Omental fat pad (tissue), 4 donors: ENCODE data around the gene SLC6A11. TPM values are rescaled to one million over a fixed set of nuclear protein-coding genes. Genes with fewer than 3 reads are reported as not detected.

ENCODE experiments used
- ATAC-seq: fragments of 150-250 bp; one replicate; pipeline ENCODE4 v1.9.1; 2016; ENCODE audit warnings: mild to moderate bottlenecking, moderate library complexity; ENCODE audit not compliant: low FRiP score
- DNase-seq: peaks from one replicate; pipeline ENCODE4 v3.0.0-alpha.2; 2019; ENCODE audit warnings: low spot score
- total RNA-seq, 4 donors: library from RNA; depleted of rRNA; stranded (reverse); fragments of >200 nt; gene quantifications; one replicate each; pipeline ENCODE4 v1.1.0, GENCODE V29; 2016
- TF ChIP-seq, protein P1 (sequence below), 3 donors: fragments of 450-650 bp; IDR thresholded peaks; one replicate each; pipeline ENCODE4 v1.5.1; 2016 to 2017; ENCODE audit warnings: antibody characterized with exemption in 3 of 3, mild to moderate bottlenecking in 3 of 3, moderate library complexity in 2 of 3

SLC6A11 gene
- total RNA-seq: under 1 TPM in 1 of 4 donors, not detected in 3; 0.09 TPM

DNA sequence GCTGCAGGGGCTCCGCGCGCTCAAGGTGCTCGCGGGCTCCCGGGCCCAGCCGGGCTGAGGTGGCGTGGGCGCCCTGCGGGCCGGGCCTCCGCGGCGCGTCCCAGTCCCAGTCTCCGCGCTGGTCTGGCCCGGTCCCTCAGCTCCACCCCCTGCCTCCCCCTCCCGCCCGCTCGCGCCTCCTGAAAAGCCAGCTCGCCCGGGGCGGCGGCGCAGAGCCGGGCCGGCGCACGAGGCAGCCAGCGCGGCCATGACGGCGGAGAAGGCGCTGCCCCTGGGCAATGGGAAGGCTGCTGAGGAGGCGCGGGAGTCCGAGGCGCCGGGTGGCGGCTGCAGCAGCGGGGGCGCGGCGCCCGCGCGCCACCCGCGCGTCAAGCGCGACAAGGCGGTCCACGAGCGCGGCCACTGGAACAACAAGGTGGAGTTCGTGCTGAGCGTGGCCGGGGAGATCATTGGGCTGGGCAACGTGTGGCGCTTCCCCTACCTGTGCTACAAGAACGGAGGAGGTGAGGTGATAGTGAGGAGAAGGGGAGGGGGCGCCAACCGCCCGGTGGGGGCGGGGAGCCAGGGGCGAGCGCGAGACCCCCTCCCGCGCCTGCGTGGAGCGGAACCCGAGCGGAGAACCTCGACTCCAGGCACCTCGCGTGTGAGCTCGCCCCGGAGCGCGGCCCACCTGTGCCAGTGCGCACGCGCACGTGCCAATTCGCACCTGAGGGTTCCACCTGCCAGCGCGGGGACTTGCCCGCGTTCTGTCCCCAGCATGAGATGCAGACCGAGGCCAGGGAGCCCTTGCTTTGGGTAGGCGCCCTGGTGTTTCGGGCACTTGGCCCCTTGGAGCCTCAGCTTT is at the start of gene SLC6A11:
Gene SLC6A11, plus strand, starts transcription at position 210 of the 844 bp plus-strand sequence. Its CDS starts 38 bp downstream, at position 248.
- TF ChIP-seq, protein P1, sequence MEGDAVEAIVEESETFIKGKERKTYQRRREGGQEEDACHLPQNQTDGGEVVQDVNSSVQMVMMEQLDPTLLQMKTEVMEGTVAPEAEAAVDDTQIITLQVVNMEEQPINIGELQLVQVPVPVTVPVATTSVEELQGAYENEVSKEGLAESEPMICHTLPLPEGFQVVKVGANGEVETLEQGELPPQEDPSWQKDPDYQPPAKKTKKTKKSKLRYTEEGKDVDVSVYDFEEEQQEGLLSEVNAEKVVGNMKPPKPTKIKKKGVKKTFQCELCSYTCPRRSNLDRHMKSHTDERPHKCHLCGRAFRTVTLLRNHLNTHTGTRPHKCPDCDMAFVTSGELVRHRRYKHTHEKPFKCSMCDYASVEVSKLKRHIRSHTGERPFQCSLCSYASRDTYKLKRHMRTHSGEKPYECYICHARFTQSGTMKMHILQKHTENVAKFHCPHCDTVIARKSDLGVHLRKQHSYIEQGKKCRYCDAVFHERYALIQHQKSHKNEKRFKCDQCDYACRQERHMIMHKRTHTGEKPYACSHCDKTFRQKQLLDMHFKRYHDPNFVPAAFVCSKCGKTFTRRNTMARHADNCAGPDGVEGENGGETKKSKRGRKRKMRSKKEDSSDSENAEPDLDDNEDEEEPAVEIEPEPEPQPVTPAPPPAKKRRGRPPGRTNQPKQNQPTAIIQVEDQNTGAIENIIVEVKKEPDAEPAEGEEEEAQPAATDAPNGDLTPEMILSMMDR (IDR thresholded peaks at IDR 0.05): no peak
- DNase-seq (no peak), ATAC-seq (peak; percentile 16)

DNA sequence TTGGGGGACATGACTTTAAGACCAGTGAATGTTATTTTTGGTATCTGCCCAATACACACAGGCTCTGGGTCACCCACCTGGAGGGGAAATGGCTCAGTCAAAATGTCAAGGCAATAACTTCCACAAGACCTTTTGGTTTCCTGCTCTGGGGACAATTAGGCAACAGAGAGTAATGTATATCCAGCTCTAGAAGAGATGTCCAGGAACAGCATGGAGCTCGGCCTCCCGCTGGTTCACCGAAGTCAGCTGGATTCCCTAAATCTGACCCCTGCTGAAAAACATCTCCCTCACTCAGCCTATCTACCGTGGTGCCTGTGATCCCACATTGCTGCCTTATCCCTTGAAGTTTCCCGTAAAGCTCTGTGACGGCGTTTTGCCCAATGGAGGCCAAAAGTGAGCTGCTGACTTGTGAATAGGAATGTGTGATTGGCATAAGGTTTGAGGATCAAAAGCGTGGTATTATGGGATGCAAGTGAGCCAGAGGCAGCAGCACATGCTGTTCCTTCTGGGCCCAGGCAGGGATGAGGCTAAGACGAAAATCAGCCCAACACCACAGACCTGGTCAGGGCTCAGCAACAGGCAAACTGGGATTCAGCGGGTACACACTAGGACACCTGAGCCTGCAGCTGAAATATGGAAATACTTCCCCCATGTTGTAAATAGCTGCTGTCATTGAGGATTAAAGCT is 47.2 kb upstream of the SLC6A11 start:
- DNase-seq (no peak), ATAC-seq (no peak)
- TF ChIP-seq, protein P1 (IDR thresholded peaks at IDR 0.05): no peak

DNA sequence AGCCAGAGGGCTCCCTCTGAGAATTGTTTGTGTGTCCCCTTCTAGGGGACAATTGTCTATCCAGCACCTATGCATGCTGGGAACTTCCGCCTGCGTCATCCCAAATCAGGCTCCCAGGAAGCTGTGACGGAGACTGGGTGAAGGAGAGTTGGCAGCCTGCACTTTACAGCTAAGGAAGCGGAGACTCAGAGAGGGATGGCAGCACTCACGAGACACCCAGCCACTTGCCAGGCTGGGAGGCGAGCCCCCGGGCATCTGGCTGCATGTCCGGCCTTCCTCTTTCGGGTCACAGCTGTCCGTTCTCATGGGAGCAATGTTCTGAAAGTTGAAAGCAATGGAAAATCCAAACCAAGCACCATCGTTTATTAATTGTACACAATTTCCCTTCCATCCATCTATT is 45.5 kb upstream of the SLC6A11 start:
- TF ChIP-seq, protein P1 (IDR thresholded peaks at IDR 0.05): no peak
- no peak for DNase-seq
- ATAC-seq: no peak

DNA sequence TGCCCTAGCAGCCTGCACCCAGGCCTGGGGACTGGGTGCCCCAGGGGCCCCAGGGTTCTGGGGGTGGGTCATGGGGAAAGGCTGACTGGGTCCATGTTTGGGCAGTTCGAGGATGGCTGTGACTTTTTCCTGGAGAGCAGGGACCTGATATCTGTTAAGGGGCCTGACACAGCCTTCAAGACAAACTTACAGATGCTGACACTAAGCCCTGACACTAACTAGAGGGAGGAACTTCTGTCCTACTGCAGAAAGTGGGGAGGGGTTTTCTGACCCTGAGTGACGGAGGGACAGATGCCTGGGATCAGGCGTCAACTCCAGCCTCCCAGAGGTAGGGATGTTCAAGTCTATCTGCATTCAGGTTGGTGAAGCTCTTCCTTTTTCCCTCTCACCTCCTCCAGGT is 45.0 kb upstream of the SLC6A11 start:
- TF ChIP-seq, protein P1 (IDR thresholded peaks at IDR 0.05): no peak
- ATAC-seq: no peak
- DNase-seq: no peak

DNA sequence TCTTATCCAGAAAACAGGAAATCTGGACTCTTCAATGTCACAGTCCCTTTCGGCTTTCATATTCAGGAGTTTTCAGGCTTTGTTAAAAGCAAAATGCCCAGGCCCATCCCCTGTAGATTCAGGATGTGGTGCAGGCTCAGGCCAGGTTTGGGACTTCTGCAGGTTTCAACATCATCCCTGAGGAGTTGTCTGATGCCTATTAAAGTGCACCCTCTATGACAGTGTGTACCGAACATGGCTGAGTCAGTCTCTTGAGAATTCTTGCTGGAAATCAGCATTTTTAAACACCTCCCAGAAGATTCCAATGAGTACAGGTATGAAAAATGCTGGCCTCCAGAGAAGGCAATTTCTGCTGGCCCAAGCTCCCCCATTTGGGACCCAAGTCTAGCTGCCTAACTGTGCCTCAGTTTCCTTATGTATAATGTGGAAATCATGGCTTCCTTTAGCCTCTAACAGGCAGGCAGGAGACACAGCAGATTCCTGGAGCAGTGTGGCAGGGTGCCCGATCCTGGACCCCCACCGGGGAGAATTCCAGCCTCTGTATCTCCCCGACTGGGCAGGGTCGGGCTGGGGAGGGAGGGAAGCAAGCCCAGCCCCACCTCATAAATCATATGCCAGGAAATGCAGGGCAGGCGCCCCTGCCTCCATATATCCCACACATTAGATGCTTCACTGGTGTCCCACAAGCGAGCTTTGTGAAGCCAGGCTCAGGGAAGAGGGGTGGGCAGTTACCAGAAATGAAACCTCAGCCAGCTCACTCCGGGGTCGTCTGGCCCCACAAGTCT is 44.4 kb upstream of the SLC6A11 start:
- DNase-seq: no peak
- no peak for ATAC-seq
- TF ChIP-seq, protein P1 (IDR thresholded peaks at IDR 0.05): no peak

DNA sequence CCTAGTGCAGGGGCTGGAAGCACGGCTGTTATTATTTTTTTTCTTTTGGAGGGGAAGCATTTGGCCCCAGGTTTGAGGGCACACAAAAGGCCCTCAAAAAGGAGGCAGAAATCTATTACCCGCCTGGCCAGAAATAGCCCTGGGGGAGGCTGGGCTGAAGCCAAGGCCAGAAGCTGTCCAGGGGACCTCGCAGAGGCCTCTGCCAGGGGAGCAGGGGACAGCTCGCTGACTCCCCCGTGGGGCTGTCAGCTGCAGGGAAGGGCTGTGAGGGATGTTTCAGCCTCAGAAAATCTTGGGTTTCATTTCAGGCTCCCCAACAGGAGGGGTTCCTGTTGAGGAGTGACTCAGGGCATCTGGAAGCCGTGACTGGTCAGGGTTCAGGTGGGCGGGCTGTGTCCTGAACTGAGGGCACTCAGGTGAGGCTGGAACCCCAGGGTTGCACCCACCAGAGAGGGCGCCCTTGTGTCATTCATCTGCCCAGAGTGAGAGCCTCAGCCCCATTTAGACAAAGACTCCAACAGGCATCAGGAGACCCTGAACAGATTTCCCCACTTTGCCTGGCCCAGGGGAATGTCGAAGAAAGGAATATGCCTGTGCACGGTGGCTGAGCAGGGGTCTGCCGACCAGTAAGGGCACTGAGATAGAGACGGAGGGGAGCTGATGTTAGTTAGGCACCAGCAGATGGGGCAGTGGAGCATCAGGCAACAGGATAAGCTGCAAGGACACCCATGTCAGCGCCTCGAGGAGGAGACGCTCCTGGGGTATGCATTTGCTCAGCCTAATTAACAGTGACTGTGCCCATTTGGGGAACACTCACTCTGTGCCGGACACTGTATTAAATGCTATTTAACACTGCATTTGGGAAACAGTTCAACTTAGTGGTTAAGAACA is 43.5 kb upstream of the SLC6A11 start:
- ATAC-seq (no peak), DNase-seq (no peak)
- TF ChIP-seq, protein P1 (IDR thresholded peaks at IDR 0.05): no peak
